Fibroblast of lung (primary cell): ENCODE results near the gene MTG2. TPM values are rescaled to one million over a fixed set of nuclear protein-coding genes. Genes with fewer than 3 reads are reported as not detected.
A peak's percentile ranks its signal among the peaks of the same experiment; 100 is the strongest.

ENCODE experiments used
- DNase-seq, 2 donors: peaks; one replicate each; pipeline versions ENCODE4 v3.0.0 to v3.0.0-alpha.2; 2010; ENCODE audit warnings: low read depth in 2 of 2
- H2AFZ ChIP-seq: 2 replicates; pipeline ENCODE4 v1.5.1; 2012; ENCODE audit warnings: low read length, control low read depth, inconsistent platforms
- H3K27ac ChIP-seq: 2 replicates; pipeline ENCODE4 v1.5.1; 2011; ENCODE audit warnings: low read length, control low read depth; ENCODE audit not compliant: insufficient read depth
- H3K27me3 ChIP-seq: 2 replicates; pipeline ENCODE4 v1.5.1; 2011; ENCODE audit warnings: mild to moderate bottlenecking, low read length; ENCODE audit not compliant: control insufficient read depth, insufficient read depth
- H3K36me3 ChIP-seq: 2 replicates; pipeline ENCODE4 v1.5.1; 2011; ENCODE audit warnings: low read length; ENCODE audit not compliant: control insufficient read depth, insufficient read depth
- H3K4me1 ChIP-seq: 2 replicates; pipeline ENCODE4 v1.5.1; 2011; ENCODE audit warnings: low read length; ENCODE audit not compliant: control insufficient read depth, insufficient read depth; ENCODE audit errors: extremely low read depth
- H3K4me2 ChIP-seq: 2 replicates; pipeline ENCODE4 v1.5.1; 2011; ENCODE audit warnings: low read length, control low read depth; ENCODE audit not compliant: insufficient read depth; ENCODE audit errors: extremely low read depth
- H3K4me3 ChIP-seq, 4 experiments: fragments of 200-600 bp in 1 of 4; sonication (generic) in 1 of 4; replicated peaks in 1 of 4; 2 replicates each; pipeline ENCODE4 v1.5.1; 2011 to 2016; ENCODE audit warnings: low read length in 4 of 4, low read depth in 3 of 4, mild to moderate bottlenecking in 3 of 4, control low read depth in 2 of 4, inconsistent platforms in 1 of 4, mixed read lengths in 1 of 4; ENCODE audit not compliant: insufficient read depth in 1 of 4; ENCODE audit errors: control extremely low read depth in 1 of 4
- H3K79me2 ChIP-seq: 2 replicates; pipeline ENCODE4 v1.5.1; 2012; ENCODE audit warnings: mild to moderate bottlenecking, low read length, inconsistent platforms; ENCODE audit not compliant: control insufficient read depth, insufficient read depth
- H3K9ac ChIP-seq: 2 replicates; pipeline ENCODE4 v1.5.1; 2011; ENCODE audit warnings: mild to moderate bottlenecking, low read length, control low read depth; ENCODE audit not compliant: insufficient read depth
- H3K9me3 ChIP-seq: 2 replicates; pipeline ENCODE4 v1.5.1; 2012; ENCODE audit warnings: low read depth, low read length; ENCODE audit not compliant: control insufficient read depth, insufficient read depth
- H4K20me1 ChIP-seq: 2 replicates; pipeline ENCODE4 v1.5.1; 2011; ENCODE audit warnings: low read length; ENCODE audit not compliant: control insufficient read depth, insufficient read depth; ENCODE audit errors: extremely low read depth
- EZH2 ChIP-seq: IDR thresholded peaks from 2 replicates; pipeline ENCODE4 v1.5.1; 2012; ENCODE audit warnings: low read length, control low read depth, mild to moderate bottlenecking; ENCODE audit errors: missing control alignments
- polyA plus RNA-seq, 2 donors: library from polyadenylated mRNA; depleted of rRNA in 1 of 2; stranded (reverse) in 1 of 2; unstranded in 1 of 2; fragments of >200 nt; gene quantifications; 2 replicates each; pipeline ENCODE4 v1.2.1, GENCODE V29; 2011 to 2012; ENCODE audit warnings: missing spikeins in 1 of 2
- total RNA-seq: library from RNA; depleted of rRNA; stranded (reverse); fragments of >200 nt; gene quantifications from 2 replicates; pipeline ENCODE4 v1.2.1, GENCODE V29; 2014
- TF ChIP-seq, protein P1 (sequence below), 2 donors: IDR thresholded peaks in 1 of 2; conservative IDR thresholded peaks in 1 of 2; 1 replicate in 1 of 2; 2 replicates in 1 of 2; pipeline ENCODE4 v1.5.1; 2011 to 2012; ENCODE audit warnings: low read length in 2 of 2, control low read depth in 1 of 2, inconsistent platforms in 1 of 2, low read depth in 1 of 2, mild to moderate bottlenecking in 1 of 2

The MTG2 gene
- total and polyA plus RNA-seq, 2 donors (not counting 1 experiment from before 2014, with no cell fraction given) = 16.5 to 17.5 TPM

DNA sequence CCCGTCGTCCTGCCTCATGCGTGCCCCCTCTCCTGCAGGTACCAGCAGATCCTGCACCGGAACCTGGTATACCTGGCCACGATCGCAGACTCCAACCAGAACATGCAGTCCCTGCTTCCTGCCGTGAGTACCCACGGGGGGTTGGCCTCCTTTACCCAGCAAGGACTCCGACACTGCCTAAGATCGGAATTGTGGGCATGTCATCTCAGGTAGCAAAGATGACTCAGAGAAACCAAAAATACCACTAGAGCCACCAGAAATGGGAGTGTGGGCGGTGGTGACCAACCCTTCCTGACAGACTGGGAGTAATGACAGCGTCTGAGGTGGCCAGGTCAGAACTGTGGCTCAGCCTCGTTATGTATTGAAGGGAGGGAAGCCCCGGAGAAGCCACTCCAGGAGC lies 23.0 kb upstream of the MTG2 start:
- Histone ChIP-seq H3K4me1 (no peaks in the 10 kb centered on the region), H3K4me2 (no peak overlapping the region), H2AFZ (no peak overlapping the region), H3K9ac (no peak overlapping the region), H4K20me1 (no peaks in the 10 kb centered on the region), H3K9me3 (no peaks in the 10 kb centered on the region), H3K27me3 (no peaks in the 10 kb centered on the region), H3K27ac (no peak overlapping the region), H3K36me3 (peaks cover 9% of the 10 kb centered on the region), H3K79me2 (peaks cover 15% of the 10 kb centered on the region), H3K4me3 (no peak overlapping the region)
- TF ChIP-seq, protein P1, sequence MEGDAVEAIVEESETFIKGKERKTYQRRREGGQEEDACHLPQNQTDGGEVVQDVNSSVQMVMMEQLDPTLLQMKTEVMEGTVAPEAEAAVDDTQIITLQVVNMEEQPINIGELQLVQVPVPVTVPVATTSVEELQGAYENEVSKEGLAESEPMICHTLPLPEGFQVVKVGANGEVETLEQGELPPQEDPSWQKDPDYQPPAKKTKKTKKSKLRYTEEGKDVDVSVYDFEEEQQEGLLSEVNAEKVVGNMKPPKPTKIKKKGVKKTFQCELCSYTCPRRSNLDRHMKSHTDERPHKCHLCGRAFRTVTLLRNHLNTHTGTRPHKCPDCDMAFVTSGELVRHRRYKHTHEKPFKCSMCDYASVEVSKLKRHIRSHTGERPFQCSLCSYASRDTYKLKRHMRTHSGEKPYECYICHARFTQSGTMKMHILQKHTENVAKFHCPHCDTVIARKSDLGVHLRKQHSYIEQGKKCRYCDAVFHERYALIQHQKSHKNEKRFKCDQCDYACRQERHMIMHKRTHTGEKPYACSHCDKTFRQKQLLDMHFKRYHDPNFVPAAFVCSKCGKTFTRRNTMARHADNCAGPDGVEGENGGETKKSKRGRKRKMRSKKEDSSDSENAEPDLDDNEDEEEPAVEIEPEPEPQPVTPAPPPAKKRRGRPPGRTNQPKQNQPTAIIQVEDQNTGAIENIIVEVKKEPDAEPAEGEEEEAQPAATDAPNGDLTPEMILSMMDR (conservative IDR thresholded peaks at IDR 0.05 in 1 of 2, IDR thresholded peaks at IDR 0.05 in 1 of 2; ENCODE audit: low read depth in 1 of 2, low read length in 2 of 2) = no peak
- TF ChIP-seq EZH2 = no peak
- DNase-seq = peak in 1 of 2 donors; percentile 79

DNA sequence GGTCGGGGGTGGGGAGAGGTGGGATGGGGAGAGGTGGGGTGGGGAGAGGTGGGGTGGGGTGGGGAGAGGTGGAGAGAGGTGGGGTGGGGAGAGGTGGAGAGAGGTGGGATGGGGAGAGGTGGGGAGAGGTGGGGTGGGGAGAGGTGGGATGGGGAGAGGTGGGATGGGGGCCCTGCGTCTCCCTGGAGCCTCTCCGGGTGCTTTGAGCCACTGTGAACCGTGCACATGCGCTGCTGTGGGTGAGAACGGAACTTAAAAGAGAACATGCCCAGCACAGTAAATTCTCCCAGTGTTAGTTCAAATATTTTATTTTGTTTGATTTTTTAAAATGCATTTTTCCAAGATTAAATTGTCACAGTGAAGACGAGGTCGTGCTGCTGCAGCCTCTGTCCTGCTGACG lies 22.6 kb upstream of the MTG2 start:
- Histone ChIP-seq H4K20me1 (no peaks in the 10 kb centered on the region), H3K4me2 (no peak overlapping the region), H3K79me2 (peaks cover 15% of the 10 kb centered on the region)

DNA sequence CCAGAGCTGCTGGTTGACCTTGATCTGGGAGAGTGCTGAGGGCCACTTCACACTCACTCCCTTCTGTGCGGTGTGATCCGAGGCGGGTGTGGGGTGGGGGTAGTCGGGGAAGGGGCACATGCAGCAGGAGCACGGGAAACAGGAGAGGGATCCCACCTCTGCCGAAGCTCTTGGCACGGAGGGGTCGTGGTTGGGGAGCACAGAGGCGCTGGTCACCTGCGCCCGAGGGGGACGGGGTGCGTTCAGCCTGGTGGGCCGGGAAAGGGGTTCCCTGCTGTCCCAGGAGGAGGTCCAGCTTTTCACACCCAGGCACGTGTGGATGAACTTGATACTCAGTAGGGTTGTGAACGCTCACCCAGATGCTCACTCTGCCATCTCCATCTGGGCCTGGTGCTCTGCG lies 22.0 kb upstream of the MTG2 start:
- no peak for DNase-seq
- Histone ChIP-seq H2AFZ (no peak overlapping the region), H3K9me3 (no peaks in the 10 kb centered on the region), H3K27ac (no peak overlapping the region), H3K36me3 (peaks cover 18% of the 10 kb centered on the region), H3K4me2 (no peak overlapping the region), H3K79me2 (peaks cover 15% of the 10 kb centered on the region), H3K27me3 (no peaks in the 10 kb centered on the region), H3K9ac (no peak overlapping the region), H4K20me1 (no peaks in the 10 kb centered on the region), H3K4me1 (peaks cover 2% of the 10 kb centered on the region), H3K4me3 (no peak overlapping the region)
- TF ChIP-seq, protein P1 (conservative IDR thresholded peaks at IDR 0.05 in 1 of 2, IDR thresholded peaks at IDR 0.05 in 1 of 2; ENCODE audit: low read depth in 1 of 2, low read length in 2 of 2) = no peak
- no peak for TF ChIP-seq EZH2

More for the DNA sequence above, 22.6 kb upstream of the MTG2 start:
- TF ChIP-seq, protein P1 (conservative IDR thresholded peaks at IDR 0.05 in 1 of 2, IDR thresholded peaks at IDR 0.05 in 1 of 2; ENCODE audit: low read depth in 1 of 2, low read length in 2 of 2) = no peak
- no peak for TF ChIP-seq EZH2
- Histone ChIP-seq H3K4me1 (no peaks in the 10 kb centered on the region), H2AFZ (no peak overlapping the region), H3K27ac (no peak overlapping the region), H3K36me3 (peaks cover 13% of the 10 kb centered on the region), H3K27me3 (no peaks in the 10 kb centered on the region), H3K9me3 (no peaks in the 10 kb centered on the region), H3K9ac (no peak overlapping the region), H3K4me3 (no peak overlapping the region)
- DNase-seq = no peak
